Measurements from ENCODE around the gene C19orf33.

- TF ChIP-seq RBBP5 (IDR thresholded peaks at IDR 0.05; ENCODE audit: borderline replicate concordance, low read depth, low read length): no peak
- no peak for TF ChIP-seq EGR1 (IDR thresholded peaks at IDR 0.05; ENCODE audit: borderline replicate concordance, low read depth, low read length)
- TF ChIP-seq EZH2 (IDR thresholded peaks at IDR 0.05; ENCODE audit: low read depth, low read length, severe bottlenecking): no peak
- no peak for TF ChIP-seq RXRA (IDR thresholded peaks at IDR 0.05; ENCODE audit: insufficient read depth, low read depth, low read length)
- no peak for TF ChIP-seq TBP (IDR thresholded peaks at IDR 0.05; ENCODE audit: low read depth, low read length)
Measured at GRCh38 chr19:38288123-38288855, 15.8 kb upstream of the C19orf33 start.

Data from H1 (cell line).